ENCODE results near the gene RABGAP1L. TPM values are rescaled to one million over a fixed set of nuclear protein-coding genes. Genes with fewer than 3 reads are reported as not detected.

The RABGAP1L gene
- total RNA-seq, 1 donor from 2014 or later = 19.3 TPM

DNA sequence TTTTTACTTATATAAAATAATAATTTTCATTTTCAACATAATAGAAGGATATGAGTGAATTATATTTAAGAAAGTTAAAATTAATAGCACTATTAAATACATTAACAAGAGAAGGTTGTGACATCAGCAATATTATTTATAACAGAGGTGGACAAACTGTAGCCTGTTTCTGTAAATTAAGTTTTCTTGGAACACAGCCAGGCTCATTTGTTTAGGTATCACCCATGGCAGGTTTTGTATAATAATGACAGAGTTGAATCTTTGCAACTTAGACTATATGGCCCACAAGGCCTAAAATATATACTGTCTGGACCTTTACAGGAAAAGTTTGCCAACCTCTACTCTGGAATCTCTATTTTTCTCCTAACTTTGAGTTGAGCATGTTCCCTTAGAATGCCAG is 797.7 kb downstream of the RABGAP1L start:
- DNase-seq (ENCODE audit: low read depth in 2 of 2) = no peak

DNA sequence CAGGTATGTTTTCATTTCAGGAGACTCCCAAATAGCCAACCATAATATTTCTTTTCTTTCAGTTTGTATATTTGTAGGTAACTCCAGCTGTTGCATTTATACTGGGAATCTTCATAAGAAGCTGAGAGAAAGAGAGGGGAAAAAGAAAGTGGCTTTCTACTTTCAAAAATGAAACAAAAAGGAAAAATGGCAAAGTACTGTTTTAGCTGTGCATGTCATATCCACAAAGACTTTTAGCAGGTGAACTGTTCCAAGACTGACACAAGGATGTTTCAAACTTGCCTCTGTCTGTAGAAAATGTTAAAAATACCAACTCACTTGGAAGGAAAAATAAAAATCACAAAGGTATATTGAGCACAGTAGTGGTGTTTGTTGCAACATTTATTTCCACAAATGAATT is 798.5 kb downstream of the RABGAP1L start:
- no peak for DNase-seq (ENCODE audit: low read depth in 2 of 2)

DNA sequence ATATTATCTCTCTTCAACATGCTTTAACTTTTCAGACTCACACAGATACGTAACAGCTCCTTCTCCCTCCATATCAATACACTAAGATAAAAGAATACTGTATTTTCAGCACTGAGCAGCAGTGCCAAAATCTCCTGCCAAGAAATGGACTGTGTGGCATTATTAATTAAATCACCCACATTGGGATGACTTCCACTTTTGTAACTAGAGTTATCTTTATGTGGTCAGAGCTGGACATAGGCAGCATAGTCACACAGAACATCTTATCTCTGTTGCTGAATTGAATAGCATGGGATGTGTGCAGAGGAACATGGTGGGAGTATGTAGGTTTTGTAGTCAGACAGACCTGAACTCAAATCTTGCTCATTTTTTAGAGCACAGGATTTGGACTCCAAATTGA is 799.1 kb downstream of the RABGAP1L start:
- no peak for DNase-seq (ENCODE audit: low read depth in 2 of 2)

DNA sequence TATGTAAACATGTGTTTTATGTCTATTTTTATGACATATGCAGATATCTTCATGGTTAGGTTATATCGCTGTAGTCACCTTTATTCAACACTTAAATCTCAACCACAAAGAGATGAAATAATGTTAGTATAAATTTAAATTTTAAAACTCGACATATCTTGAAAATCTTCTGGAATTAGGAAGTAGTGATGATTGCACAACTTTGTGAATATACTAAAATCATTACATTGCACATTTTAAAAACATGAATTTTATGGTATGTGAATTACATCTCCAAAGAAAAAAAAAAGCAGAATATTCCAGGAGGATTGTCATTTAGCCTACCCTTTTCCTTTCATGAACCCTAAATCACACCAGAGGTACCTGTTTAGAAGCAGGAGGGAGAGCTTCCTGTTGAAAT is 801.0 kb downstream of the RABGAP1L start:
- DNase-seq (ENCODE audit: low read depth in 2 of 2) = no peak

DNA sequence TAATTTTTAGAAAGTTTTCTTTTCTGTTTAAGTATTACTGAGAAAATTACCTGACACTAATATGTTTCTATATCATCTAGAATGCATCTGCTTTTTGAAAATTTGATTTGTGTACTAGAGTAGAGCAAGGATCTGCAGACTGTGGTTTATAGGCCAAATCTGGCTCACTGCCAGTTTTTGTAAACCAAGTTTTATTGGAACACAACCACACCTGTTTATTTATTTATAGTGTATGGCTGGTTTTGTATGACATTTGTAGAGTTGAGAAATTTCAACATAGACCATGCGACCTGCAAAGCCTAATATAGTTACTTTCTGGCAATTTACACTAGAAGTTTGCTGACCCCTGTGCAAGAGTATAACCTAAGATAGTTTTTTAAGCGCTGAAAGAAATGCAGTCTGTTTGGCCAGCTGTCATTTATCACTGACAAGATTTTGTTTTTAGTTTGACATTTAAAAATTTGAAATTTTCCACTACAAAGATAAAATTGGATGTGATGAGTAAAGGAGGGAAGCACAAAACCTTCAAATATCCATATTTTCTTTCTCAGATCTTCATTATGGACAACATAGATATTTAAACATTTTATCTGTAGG is 804.3 kb downstream of the RABGAP1L start:
- DNase-seq (ENCODE audit: low read depth in 2 of 2) = no peak

DNA sequence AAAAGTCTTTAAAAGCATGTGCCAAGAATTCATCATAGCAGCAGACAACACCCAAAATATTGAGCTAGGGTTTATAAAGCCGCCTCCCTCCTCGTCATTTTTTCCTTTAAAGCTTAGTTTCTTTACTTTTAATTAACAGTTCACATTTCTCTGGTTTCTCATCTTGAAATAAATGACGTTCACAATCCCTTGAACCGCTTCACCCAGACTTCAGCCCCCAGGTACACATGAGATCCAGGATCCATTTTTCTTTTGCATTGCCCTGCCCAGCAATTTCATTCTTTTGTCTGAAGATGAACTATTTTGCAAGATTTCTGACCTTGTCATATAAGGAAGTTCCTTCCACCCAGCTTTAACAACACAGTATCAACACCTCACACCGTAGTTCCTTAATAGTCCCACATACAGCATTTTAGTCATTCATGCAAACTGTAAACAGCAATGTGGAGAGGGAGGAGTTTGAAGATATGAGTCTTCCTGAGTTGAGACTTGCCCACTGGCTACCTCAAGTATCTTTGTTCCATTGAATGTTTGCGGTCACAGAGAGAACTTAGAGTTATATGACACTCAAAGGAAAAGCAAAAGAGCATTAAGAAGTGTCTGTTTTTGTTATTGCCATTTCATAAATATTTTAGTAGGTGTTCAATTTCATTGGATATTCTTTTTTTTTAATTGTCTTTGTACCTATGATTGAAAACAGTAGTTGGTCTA is 805.1 kb downstream of the RABGAP1L start:
- DNase-seq (ENCODE audit: low read depth in 2 of 2) = no peak

DNA sequence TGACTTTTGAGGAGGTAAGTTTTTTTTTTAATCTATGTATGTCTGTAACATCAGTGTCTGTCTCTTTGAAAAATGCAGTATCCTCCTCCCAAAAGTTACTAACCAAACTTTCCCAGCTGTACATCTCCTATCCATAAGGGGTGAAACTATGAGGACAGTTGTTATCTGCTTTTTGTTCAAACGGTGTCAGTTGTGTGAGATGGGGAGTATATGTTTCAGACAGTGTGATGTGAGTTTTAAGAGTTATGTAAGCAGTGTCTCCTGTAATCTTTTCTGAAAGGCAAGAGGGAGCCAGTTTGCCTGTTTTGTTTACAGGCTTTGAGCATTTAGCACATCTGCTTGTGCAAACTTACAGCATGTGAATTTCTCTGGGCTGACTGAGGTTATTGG is 805.6 kb downstream of the RABGAP1L start:
- DNase-seq (ENCODE audit: low read depth in 2 of 2) = no peak

DNA sequence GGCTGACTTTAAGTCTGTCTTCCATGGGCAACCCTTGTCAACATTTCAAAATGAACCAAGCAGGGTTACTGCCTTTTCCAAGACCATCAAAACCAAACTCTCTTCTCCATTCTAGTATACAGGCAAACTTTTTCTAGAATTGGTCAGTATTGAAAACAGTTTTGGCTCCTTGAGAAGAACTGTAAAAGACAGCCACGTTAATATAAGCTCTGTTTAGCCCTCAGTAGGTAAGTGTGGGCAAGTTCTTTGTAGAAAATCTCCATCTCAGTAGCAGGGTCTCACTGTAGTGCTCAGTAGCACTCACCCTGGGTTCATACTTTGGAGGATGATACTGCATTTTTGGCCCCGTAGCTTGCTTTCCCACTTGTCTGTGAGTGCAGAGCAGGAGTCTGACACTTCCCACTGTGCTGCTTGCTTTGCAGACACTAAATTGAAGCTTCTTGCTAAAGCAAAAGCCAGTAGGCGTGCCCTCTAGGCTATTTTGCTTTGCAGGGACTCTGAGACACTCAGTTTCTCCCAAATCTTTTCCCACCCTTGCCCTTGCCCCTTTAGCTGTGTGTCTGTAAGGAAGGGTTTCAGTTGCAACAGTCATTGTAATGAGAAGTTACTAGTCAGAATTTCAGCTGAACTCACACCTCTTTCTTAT is 806.2 kb downstream of the RABGAP1L start:
- DNase-seq (ENCODE audit: low read depth in 2 of 2) = no peak

DNA sequence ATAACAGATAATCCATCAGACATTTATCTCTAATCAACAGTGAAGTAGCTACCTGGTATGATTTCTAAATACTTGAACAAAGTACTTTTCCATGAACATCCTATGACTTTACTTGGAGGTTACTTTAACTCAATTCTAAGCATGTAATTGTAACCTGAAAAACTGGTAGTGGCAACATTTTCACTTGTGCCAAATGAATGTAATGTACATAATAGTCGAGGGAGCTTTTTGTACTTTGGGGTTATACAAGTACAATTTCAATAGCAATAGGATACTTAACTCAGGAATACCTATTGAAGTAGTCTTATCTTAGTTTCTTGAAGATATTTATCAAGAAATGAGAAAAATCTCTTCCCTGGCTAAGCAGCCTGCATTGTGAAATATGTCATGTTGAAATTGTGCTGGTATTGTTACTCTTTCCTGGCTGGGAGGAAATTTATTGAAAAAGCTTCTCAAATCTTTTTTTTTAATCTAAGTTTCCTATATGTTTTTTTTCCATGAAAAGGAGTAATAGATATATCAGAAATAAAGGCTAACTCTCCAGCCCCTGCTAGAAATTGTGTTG is 806.8 kb downstream of the RABGAP1L start:
- DNase-seq (ENCODE audit: low read depth in 2 of 2) = no peak

DNA sequence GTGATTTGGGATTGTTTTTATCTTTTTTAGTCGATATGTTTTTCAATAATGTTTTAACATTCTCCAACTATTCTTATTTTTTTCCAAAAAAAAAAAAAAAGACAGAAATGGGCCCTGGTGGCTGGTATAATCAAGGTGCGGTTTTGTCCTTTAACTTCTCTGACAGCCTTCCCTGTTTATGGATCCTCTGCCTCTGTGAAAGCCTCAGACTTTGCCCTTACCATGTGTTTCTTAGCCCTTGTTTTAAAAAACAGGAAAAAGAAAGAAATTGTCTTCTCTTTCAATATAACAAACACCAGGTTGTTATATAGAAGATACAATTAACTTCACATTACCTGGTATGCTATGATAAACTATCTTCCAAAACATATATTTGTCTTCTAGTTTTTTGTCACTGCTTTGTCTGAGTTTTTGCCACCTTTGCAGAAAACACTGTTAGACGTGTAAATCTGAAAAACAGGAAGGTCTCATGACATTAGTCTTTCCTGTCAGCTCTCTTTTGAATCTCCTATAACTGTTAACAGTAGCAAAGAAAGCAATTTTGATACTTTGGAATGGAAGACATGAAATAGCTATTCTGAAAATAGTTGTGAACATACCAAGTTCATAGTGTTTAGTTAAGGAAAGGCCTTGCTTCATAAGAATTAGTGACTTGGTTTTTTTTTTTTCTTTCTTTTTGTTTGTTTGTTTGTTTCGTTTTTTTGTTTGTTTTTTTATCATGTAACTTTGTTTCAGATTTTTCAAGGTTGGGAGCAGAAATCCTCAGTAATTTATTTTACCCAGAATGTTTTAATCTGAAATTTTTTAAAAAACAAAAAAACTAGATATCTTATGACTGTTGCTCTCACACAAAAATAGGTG is 808.8 kb downstream of the RABGAP1L start:
- peak; percentile 55 to 78 for DNase-seq (ENCODE audit: low read depth in 2 of 2)

DNA sequence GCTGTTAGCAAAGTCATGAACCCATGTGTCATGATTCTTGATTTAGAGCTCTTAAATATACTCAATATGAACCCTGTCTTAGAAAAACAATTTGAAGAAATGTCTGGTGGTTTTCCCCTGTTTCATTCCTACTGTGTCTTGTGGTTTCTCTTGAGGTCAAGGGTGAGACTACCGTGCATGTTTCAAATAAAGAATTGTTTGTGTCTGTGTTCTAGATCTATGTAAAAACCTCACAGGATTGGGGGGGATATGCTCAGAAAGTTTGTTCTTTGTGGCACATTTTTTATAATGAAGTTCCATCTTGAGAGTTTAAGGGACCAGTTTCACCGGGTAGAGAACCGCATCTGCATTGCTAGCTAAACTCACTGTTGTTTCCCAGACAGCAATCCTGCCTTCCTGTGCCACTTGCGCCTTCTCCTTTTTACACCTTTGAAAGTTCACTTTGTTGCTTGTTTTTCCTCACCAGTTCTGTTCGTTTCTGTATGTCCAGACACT is 809.5 kb downstream of the RABGAP1L start:
- peak in 1 of 2 donors; percentile 84 for DNase-seq (ENCODE audit: low read depth in 2 of 2)

DNA sequence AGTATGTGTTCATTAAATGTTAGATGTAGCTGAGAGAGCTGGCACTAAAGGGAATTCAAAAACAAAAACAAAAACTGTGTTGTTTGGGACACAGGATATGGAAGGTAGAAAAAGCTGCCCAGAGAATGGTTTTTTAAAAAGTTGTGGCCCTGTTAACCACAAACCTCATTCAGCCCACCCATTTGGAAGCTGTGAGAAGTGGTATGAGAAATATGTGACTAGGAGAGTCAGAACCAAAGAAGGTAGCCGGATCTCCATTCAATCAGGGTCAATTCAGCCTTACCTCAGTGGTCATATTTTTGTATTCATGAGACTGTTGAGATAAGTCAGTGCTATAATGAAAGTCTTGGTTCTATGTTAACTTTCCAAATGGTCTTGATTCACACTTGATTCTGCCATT is 810.7 kb downstream of the RABGAP1L start:
- DNase-seq (ENCODE audit: low read depth in 2 of 2) = no peak

DNA sequence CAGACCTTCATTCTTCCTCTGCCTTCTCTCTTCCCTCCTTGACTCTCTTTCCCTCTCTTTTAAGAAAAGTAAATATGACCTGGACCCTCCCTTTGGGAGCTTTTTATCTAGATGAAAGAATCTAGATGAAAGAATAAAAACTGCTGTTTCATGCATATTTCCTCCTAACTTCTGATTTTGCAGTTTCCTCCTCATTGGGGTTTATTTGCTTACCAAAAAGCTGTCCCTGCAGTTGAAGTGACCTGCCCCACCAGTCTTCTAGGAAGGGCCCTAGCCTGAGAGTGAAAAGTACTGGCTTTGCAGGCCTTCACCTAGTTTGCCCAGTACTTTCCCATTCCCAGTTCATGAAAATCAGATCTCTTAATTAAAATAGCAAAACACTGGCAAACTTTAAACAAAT is 812.1 kb downstream of the RABGAP1L start:
- no peak for DNase-seq (ENCODE audit: low read depth in 2 of 2)

DNA sequence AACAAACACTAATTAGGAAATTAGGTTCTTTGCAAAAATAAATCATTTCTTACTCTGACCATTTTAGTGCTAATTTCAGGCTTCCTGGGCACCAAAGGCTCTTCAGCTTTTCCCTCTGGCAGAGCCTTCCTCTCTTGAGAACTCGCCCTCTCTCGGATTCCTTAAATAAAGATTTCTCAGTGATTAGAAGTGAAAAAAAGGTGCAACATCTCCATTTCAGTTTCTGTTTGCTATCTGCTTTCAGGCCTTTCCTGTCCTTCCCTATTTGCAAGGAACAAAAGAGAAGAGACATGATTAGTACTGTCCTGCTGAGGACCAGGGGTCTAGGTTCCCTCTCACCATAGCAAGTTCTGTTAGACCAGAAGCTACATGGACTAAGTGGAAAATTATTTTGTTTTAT is 812.6 kb downstream of the RABGAP1L start:
- DNase-seq (ENCODE audit: low read depth in 2 of 2) = no peak

DNA sequence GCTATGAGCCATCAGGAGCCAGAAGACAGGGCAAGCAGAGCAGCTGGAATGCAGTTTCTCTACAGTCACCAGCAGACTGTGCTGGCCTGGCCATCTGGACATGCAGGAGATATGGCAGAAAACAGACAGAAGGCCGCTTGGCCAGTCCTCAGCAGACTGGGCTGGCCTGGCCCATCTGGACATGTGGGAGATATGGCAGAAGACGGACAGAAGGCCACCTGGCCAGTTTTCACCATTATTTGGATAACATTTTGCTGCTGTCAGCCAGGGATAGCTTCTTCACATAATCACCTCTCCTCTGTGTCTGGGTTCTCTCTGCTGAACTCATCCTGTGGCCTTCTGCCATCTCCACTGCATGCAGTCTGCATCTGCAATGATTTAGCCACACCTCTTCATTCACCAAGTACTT is 815.4 kb downstream of the RABGAP1L start:
- no peak for DNase-seq (ENCODE audit: low read depth in 2 of 2)

DNA sequence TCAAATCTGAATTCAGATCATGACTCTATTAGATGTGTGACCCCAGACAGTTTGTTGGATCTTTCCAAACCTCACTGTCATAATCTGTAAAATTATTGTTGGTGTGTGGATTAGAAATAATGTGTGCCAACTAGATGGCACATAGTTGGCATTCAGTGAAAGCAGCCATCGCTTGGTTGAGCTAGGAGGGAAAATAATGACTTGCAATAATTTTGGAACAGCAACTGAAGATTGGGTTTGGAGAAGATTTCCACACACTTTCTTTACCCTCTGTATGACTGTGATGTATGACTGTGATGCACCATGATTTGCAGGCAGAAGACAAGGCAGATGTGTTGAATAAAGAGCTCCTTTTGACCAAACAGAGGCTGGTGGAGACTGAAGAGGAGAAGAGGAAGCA is 816.4 kb downstream of the RABGAP1L start:
- DNase-seq (ENCODE audit: low read depth in 2 of 2) = no peak

DNA sequence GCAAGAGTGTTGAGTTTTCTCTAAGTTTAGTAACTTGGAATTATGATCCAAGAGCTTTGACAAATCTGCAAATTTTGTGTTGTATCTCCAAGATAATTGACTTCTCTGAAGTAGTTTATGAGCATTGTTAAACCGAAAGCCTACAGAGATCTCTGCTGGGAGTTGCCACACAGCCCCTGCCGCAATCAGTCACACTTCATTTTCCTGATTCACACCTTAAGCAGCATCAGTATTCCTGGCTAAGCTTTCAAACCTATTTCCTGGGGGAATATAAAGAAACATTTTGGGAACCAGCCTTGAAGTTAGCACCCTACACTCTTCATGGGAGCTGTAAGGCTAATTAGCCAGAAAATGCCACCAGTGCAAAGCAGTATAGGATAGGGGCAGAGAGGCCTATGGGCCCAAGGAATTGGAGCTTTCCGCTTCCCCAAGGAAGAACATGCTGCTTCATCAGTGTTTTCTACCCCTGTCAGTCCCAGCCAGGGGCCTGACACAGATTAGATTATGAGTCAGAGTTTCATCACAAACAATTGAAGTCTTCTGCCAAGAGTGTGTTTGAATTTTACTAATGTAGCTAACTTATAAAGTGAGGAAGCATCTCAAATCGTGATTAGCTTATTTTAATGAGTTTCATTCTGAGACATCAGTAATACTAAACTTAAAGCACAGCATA is 817.3 kb downstream of the RABGAP1L start:
- DNase-seq (ENCODE audit: low read depth in 2 of 2) = peak in 1 of 2 donors; percentile 45

DNA sequence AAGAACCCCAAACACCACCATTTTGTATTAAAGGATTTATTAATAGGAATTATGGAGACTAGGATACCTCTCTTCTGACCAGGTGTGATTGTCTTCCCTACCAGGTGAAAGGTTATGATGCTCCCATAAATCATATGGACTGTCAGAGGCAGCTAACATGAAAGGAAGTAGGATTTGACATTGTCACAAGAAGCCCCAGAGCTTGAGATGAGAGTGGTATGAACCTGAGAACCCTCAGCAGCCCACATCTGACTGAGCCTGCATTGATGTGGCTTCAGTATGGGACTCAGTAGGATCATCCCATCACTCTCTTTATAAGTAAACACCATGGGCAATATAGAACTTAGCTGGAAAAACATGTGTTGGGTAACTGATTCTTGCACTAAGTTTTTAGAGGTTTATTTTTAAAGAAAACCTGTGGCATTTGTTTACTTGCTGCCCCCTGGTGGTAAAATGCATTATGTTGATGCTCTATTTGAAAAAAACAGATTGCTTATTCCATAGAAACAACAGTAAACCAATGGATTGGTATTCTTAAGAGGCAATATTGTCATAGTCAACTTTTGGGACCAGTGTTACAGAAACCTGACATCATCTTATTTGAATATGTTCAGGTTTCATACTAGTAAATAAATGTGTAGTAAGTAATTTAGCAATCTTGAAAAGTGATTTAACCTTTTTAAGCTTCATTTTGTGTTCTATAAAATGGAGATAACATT is 823.8 kb downstream of the RABGAP1L start:
- peak; percentile 54 to 65 for DNase-seq (ENCODE audit: low read depth in 2 of 2)

DNA sequence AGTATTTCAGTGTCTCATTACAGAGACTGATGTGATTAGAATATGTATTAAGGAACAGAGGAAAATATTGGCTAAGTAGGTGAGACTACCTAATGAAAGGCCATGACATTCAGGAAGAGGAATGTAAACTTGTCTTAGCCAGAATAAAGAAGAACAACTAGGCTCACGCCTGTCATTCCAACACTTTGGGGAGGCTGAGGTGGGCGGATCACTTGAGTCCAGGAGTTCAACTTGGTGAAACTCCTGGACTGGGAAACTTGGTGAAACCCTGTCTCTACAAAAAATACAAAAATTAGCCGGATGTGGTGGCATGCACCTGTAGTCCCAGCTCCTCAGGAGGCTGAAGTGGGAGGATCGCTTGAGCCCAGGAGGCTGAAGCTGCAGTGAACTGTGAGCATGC is 825.6 kb downstream of the RABGAP1L start:
- DNase-seq (ENCODE audit: low read depth in 2 of 2) = no peak

DNA sequence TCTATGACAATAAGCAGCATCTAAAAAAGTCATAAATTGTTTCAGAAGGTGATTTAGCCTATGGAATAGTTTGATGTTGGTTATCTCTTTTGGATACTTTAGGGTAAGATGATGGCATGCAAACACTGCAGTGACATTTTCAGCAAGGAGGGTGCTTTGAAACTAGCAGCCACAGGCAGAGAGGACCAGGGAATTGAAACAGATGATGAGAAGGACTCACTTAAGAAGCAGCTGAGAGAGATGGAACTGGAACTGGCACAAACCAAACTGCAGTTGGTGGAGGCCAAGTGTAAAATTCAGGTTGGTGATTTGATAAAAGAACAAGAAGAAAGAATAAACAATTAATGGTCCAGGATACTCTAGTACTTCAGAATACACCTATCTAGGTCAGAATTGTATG is 829.2 kb downstream of the RABGAP1L start:
- DNase-seq (ENCODE audit: low read depth in 2 of 2) = no peak
